ENCODE measurements around the gene RFLNA. TPM values are rescaled to one million over a fixed set of nuclear protein-coding genes. Genes with fewer than 3 reads are reported as not detected.

Gene RFLNA
- total and polyA plus RNA-seq, 2 donors (not counting 1 experiment from before 2014, with no cell fraction given): 0.03 TPM; not detected in 1

DNA sequence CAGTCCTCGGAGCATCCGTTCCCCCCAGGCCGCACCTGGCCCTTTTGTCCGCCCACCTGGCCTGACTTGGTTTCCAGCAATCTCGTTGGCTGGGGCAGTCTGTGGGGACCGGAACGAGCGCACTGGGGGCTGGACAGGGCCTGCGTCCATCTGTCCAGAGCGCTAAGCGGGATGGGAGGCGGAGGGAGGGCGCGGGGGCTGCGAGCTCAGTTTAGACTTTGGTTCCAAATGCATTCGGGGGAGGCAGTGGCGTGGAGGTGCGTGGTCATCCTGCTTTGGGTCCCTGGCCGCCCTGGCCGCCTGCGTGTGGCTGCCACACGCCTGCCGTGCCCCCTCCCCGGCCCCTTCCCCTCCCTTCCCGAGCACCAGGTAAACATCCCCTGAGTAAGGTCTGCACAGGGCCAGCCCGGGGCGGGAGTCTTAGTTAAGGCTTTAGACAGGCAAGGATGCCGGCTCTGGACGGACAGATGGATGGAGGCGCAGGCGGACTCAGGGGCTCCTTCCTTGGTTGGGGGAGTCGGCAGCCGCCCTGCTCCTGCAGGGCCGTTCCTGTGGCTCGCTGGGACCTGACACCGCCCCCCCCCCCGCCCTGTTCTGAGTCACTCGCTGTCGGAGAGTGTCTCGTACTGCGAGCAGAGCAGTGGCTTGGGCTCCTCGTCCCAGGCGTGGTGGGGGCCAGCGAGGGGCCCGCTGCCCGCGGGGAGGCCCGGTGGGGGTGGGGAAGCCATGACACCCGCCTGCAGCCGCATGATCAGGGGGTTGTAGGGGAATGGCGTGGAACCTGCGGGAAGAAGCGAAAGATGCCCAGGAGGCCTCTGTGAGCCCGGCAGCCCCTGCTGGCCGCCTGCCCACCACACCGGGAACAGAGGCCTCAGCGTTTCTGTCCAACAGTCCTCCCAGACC is 30.2 kb downstream of the RFLNA start:
- Histone ChIP-seq H4K20me1 (ENCODE audit: control insufficient read depth, extremely low read depth, insufficient read depth, low read length) (no peaks in the 10 kb centered on the region), H3K36me3 (ENCODE audit: control insufficient read depth, insufficient read depth, low read length) (peaks cover 23% of the 10 kb centered on the region), H3K4me3 (replicated peaks in 1 of 4; ENCODE audit: control extremely low read depth in 1 of 4, insufficient read depth in 1 of 4, low read depth in 3 of 4, low read length in 4 of 4) (no peak overlapping the region), H3K4me2 (ENCODE audit: extremely low read depth, insufficient read depth, low read length) (no peak overlapping the region), H3K4me1 (ENCODE audit: control insufficient read depth, extremely low read depth, insufficient read depth, low read length) (no peaks in the 10 kb centered on the region), H3K27me3 (ENCODE audit: control insufficient read depth, insufficient read depth, low read length) (no peaks in the 10 kb centered on the region), H3K9me3 (ENCODE audit: control insufficient read depth, insufficient read depth, low read depth, low read length) (peaks cover 6% of the 10 kb centered on the region), H2AFZ (ENCODE audit: low read length) (no peak overlapping the region), H3K27ac (ENCODE audit: insufficient read depth, low read length) (no peak overlapping the region), H3K9ac (ENCODE audit: insufficient read depth, low read length) (no peak overlapping the region), H3K79me2 (ENCODE audit: control insufficient read depth, insufficient read depth, low read length) (no peaks in the 10 kb centered on the region)
- TF ChIP-seq EZH2 (IDR thresholded peaks at IDR 0.05; ENCODE audit: low read length, missing control alignments): no peak
- TF ChIP-seq, protein P1, sequence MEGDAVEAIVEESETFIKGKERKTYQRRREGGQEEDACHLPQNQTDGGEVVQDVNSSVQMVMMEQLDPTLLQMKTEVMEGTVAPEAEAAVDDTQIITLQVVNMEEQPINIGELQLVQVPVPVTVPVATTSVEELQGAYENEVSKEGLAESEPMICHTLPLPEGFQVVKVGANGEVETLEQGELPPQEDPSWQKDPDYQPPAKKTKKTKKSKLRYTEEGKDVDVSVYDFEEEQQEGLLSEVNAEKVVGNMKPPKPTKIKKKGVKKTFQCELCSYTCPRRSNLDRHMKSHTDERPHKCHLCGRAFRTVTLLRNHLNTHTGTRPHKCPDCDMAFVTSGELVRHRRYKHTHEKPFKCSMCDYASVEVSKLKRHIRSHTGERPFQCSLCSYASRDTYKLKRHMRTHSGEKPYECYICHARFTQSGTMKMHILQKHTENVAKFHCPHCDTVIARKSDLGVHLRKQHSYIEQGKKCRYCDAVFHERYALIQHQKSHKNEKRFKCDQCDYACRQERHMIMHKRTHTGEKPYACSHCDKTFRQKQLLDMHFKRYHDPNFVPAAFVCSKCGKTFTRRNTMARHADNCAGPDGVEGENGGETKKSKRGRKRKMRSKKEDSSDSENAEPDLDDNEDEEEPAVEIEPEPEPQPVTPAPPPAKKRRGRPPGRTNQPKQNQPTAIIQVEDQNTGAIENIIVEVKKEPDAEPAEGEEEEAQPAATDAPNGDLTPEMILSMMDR (conservative IDR thresholded peaks at IDR 0.05 in 1 of 2, IDR thresholded peaks at IDR 0.05 in 1 of 2; ENCODE audit: low read depth in 1 of 2, low read length in 2 of 2): no peak
- no peak for DNase-seq (ENCODE audit: low read depth in 2 of 2)

DNA sequence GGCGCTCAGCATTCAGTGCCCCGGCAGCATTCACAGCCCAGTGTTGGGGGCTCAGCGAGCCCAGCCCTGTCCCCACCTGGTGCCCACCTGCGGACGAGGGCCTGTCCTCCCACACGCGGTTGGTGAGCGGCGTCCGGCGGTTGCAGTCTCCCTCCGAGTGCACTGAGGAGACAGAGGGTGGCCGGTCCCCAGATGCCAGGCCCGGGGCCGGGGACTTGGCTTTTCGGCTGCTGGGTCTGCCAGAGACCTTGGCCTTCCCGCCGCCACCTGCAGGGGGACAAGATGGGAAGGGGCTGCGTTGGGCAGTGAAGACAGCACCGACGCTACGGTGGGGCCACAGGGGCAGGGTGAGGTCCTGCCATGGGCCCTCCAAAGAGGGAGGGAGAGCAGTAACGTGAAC is 31.2 kb downstream of the RFLNA start:
- no peak overlapping the region for H3K9ac ChIP-seq (ENCODE audit: insufficient read depth, low read length)
- no peak overlapping the region for H3K4me2 ChIP-seq (ENCODE audit: extremely low read depth, insufficient read depth, low read length)
- no peak overlapping the region for H3K4me3 ChIP-seq (replicated peaks in 1 of 4; ENCODE audit: control extremely low read depth in 1 of 4, insufficient read depth in 1 of 4, low read depth in 3 of 4, low read length in 4 of 4)
- TF ChIP-seq, protein P1 (conservative IDR thresholded peaks at IDR 0.05 in 1 of 2, IDR thresholded peaks at IDR 0.05 in 1 of 2; ENCODE audit: low read depth in 1 of 2, low read length in 2 of 2): no peak
- no peak for TF ChIP-seq EZH2 (IDR thresholded peaks at IDR 0.05; ENCODE audit: low read length, missing control alignments)
- peaks cover 6% of the 10 kb centered on the region for H3K9me3 ChIP-seq (ENCODE audit: control insufficient read depth, insufficient read depth, low read depth, low read length)
- no peak overlapping the region for H2AFZ ChIP-seq (ENCODE audit: low read length)
- DNase-seq (ENCODE audit: low read depth in 2 of 2): no peak
- H3K79me2 ChIP-seq (ENCODE audit: control insufficient read depth, insufficient read depth, low read length): no peaks in the 10 kb centered on the region
- no peaks in the 10 kb centered on the region for H3K4me1 ChIP-seq (ENCODE audit: control insufficient read depth, extremely low read depth, insufficient read depth, low read length)
- H3K36me3 ChIP-seq (ENCODE audit: control insufficient read depth, insufficient read depth, low read length): peaks cover 27% of the 10 kb centered on the region
- H4K20me1 ChIP-seq (ENCODE audit: control insufficient read depth, extremely low read depth, insufficient read depth, low read length): no peaks in the 10 kb centered on the region
- H3K27me3 ChIP-seq (ENCODE audit: control insufficient read depth, insufficient read depth, low read length): no peaks in the 10 kb centered on the region
- no peak overlapping the region for H3K27ac ChIP-seq (ENCODE audit: insufficient read depth, low read length)

DNA sequence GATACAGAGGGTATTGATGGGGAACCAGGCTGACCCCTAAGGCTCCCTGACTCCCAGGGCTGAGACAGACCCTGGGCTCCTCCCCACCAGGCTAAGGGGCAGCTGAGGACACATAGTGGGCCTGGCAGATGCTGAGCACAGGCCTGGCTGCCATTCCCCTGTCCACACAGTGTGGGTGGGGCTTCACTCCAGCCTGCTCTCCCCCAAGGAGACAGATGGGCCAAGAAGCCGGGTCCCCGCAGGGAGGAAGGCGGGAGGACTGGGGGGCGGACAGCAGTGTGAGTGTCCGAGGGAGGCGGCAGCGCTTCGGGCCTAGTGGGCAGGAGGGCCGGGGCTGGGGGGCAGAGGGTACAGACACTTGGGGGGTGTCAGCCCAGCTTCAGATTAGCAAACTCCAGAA is 32.0 kb downstream of the RFLNA start:
- no peaks in the 10 kb centered on the region for H3K4me1 ChIP-seq (ENCODE audit: control insufficient read depth, extremely low read depth, insufficient read depth, low read length)
- no peak for TF ChIP-seq EZH2 (IDR thresholded peaks at IDR 0.05; ENCODE audit: low read length, missing control alignments)
- TF ChIP-seq, protein P1 (conservative IDR thresholded peaks at IDR 0.05 in 1 of 2, IDR thresholded peaks at IDR 0.05 in 1 of 2; ENCODE audit: low read depth in 1 of 2, low read length in 2 of 2): no peak
- no peaks in the 10 kb centered on the region for H3K27me3 ChIP-seq (ENCODE audit: control insufficient read depth, insufficient read depth, low read length)
- peaks cover 31% of the 10 kb centered on the region for H3K36me3 ChIP-seq (ENCODE audit: control insufficient read depth, insufficient read depth, low read length)
- DNase-seq (ENCODE audit: low read depth in 2 of 2): no peak
- H3K4me2 ChIP-seq (ENCODE audit: extremely low read depth, insufficient read depth, low read length): no peak overlapping the region
- no peak overlapping the region for H2AFZ ChIP-seq (ENCODE audit: low read length)
- no peaks in the 10 kb centered on the region for H4K20me1 ChIP-seq (ENCODE audit: control insufficient read depth, extremely low read depth, insufficient read depth, low read length)
- no peak overlapping the region for H3K27ac ChIP-seq (ENCODE audit: insufficient read depth, low read length)
- H3K4me3 ChIP-seq (replicated peaks in 1 of 4; ENCODE audit: control extremely low read depth in 1 of 4, insufficient read depth in 1 of 4, low read depth in 3 of 4, low read length in 4 of 4): no peak overlapping the region
- no peak overlapping the region for H3K9ac ChIP-seq (ENCODE audit: insufficient read depth, low read length)
- H3K9me3 ChIP-seq (ENCODE audit: control insufficient read depth, insufficient read depth, low read depth, low read length): peaks cover 6% of the 10 kb centered on the region
- no peaks in the 10 kb centered on the region for H3K79me2 ChIP-seq (ENCODE audit: control insufficient read depth, insufficient read depth, low read length)
